ENCODE data around the gene PDE9A. TPM values are rescaled to one million over a fixed set of nuclear protein-coding genes. Genes with fewer than 3 reads are reported as not detected.

PDE9A gene
- total and polyA plus RNA-seq, 2 donors (not counting 3 experiments of a cell fraction or from before 2014, with no cell fraction given): 0.28 to 2.2 TPM

- Histone ChIP-seq H4K20me1 (replicated peaks; ENCODE audit: control insufficient read depth, extremely low read depth, insufficient read depth, low read length) (no peaks in the 10 kb centered on the region), H3K27me3 (ENCODE audit: control insufficient read depth in 2 of 2, insufficient read depth in 2 of 2, low read length in 2 of 2) (peaks cover 7 to 8% of the 10 kb centered on the region in 2 experiments), H3K27ac (ENCODE audit: insufficient read depth, low read depth, low read length) (no peak overlapping the region), H3K4me2 (ENCODE audit: insufficient read depth, low read length) (no peak overlapping the region), H3K9me1 (replicated peaks; ENCODE audit: control insufficient read depth, extremely low read depth, insufficient read depth, low read length) (no peaks in the 10 kb centered on the region), H3K36me3 (ENCODE audit: control insufficient read depth in 2 of 2, extremely low read depth in 1 of 2, insufficient read depth in 2 of 2, low read length in 2 of 2) (no peaks in the 10 kb centered on the region), H2AFZ (ENCODE audit: low read depth, low read length) (no peak overlapping the region), H3K4me3 (replicated peaks in 1 of 3; ENCODE audit: insufficient read depth in 1 of 3, low read depth in 1 of 3, low read length in 3 of 3) (no peak overlapping the region), H3K79me2 (ENCODE audit: control insufficient read depth, insufficient read depth, low read length) (no peaks in the 10 kb centered on the region), H3K4me1 (ENCODE audit: control insufficient read depth, extremely low read depth, insufficient read depth, low read length) (peaks cover 18% of the 10 kb centered on the region), H3K9ac (replicated peaks; ENCODE audit: extremely low read depth, insufficient read depth, low read length) (no peak overlapping the region), H3K9me3 (replicated peaks; ENCODE audit: control insufficient read depth, insufficient read depth, low read length) (no peaks in the 10 kb centered on the region)
- intact Hi-C loops (cut with micrococcal nuclease) (no loop called here), dilution Hi-C loops (cut with MboI; ENCODE audit: extremely low pct_ligation_motif_present, low sequenced_read_pairs) (no loop called here)
- ChIA-PET CTCF (no interaction called here), POLR2A (no interaction called here)
- TF ChIP-seq MYC (IDR thresholded peaks at IDR 0.05; ENCODE audit: low read depth, low read length) (no peak), POLR2AphosphoS5 (IDR thresholded peaks at IDR 0.05; ENCODE audit: insufficient read depth, low read depth, low read length) (no peak), FOS (IDR thresholded peaks at IDR 0.05; ENCODE audit: borderline replicate concordance, insufficient read depth, low read length) (no peak), GATA2 (IDR thresholded peaks at IDR 0.05; ENCODE audit: insufficient read depth, insufficient read length, low read depth, low read length) (no peak), JUN (IDR thresholded peaks at IDR 0.05; ENCODE audit: borderline replicate concordance, insufficient read depth, insufficient read length, low read depth) (no peak), POLR2A (IDR thresholded peaks at IDR 0.05; ENCODE audit: low read depth, low read length) (no peak), EZH2 (IDR thresholded peaks at IDR 0.05; ENCODE audit: borderline replicate concordance, low read depth, low read length, severe bottlenecking) (no peak), CTCF (IDR thresholded peaks at IDR 0.05; ENCODE audit: extremely low read depth in 1 of 2, insufficient read depth in 1 of 2, low read depth in 1 of 2, low read length in 2 of 2) (no peak)
- TF ChIP-seq, protein P1, sequence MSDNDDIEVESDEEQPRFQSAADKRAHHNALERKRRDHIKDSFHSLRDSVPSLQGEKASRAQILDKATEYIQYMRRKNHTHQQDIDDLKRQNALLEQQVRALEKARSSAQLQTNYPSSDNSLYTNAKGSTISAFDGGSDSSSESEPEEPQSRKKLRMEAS (IDR thresholded peaks at IDR 0.05; ENCODE audit: insufficient read depth, insufficient read length): no peak
- FAIRE-seq (no peak), DNase-seq (ENCODE audit: low read depth, low spot score) (no peak)
- BruUV-seq (replicated peaks): no TSS peak
These were observed 132.4 kb downstream of the PDE9A start for GRCh38 chr21:42785666-42786427.
